NCI-H748 (cell line): ENCODE results near the gene RGMB.

Source experiments
- DNase-seq: peaks from one replicate; lab custom pipeline; 2025; ENCODE audit not compliant: unreplicated experiment; lab: John Stamatoyannopoulos, UW

RGMB gene

GRCh38 chr5:98816582-98817222 lies 43.2 kb downstream of the RGMB start:
- peak; percentile 56 for DNase-seq

- DNase-seq = no peak
Observed at GRCh38 chr5:98825582-98826375, 52.3 kb downstream of the RGMB start.

GRCh38 chr5:98827161-98827560 lies 53.7 kb downstream of the RGMB start:
- peak; percentile 43 for DNase-seq

DNA sequence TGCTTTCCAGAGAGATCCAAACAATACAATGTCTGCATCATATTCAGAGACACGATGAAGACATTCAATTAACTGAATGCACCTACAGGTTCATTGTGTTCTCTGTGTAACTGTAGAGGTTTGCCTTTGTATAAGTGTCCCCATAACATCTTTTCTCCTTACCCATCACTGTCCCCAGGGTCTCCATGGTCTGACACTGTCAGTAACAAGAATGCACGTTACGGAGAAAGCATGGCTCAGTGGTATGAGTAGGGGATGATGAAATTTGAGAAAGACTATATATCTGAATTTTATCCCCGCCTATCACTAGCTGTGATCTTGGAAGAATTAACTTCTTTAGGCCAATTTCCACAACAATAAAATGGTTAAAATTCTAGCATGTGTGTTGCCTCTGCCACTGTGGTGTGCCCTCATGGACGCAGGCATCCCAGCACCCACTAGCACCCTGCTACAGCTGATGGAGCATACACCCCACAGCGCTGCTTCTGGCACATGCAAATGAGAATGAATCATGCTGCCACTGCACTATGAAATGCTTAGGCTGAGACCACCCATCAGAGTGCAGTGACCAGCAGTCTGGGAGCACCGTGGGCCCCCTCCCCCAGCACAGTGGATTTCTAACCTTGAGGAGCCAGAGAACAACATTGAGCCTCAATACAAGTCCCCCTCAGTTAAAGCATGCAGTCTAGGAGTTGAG lies 54.3 kb downstream of the RGMB start:
- DNase-seq = no peak

DNA sequence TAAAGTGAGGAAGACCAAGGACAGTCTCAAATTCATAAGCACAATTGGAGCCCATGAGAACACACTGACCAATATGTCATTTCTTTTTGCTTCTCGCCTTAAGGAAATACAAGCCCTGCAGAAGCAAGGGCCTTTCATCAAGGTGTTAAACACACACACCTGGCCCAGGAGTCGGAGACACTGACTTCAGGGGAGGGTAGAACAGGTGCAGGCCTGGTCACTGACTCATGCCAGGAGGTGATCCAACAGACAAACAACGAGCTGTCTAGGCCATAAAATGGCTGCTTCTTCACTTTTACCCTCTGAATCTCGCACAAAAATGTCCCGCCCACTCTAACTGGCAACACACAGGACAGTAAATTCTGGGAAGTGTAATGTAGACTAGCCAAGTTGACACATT lies 62.7 kb downstream of the RGMB start:
- DNase-seq = no peak

GRCh38 chr5:98839469-98840383 lies 66.3 kb downstream of the RGMB start:
- peak; percentile 2 for DNase-seq

- DNase-seq = no peak
Observed at GRCh38 chr5:98840946-98841345, 67.5 kb downstream of the RGMB start.

DNA sequence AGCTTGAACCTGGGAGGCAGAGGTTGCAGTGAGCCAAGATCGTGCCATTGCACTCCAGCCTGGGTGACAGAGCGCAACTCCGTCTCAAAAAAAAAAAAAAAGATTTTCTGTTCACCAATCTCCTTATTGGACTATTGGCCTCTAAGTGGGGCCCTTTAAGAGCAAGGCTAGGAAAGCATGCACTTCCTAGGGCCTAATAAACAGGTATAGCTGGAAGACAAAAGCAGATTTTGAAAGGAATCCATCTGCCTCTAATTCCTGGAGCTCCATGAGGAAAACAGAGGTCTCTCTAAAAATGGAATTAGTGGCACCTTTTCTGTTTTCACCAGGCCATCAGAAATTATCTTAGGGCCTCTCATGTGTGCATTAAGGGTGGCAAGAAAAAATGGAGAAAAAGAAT lies 70.0 kb downstream of the RGMB start:
- no peak for DNase-seq

GRCh38 chr5:98844865-98845264 lies 71.4 kb downstream of the RGMB start:
- no peak for DNase-seq

GRCh38 chr5:98845878-98846277 lies 72.4 kb downstream of the RGMB start:
- DNase-seq = no peak
